Measurements from ENCODE around the gene CRABP1.

Gene CRABP1

GRCh38 chr15:78350058-78350457, 9.9 kb downstream of the CRABP1 start:
- H3K27ac ChIP-seq (ENCODE audit: low read depth, low read length): no peak overlapping the region
- H3K18ac ChIP-seq (ENCODE audit: low read length): no peak overlapping the region
- no peaks in the 10 kb centered on the region for H3K36me3 ChIP-seq (ENCODE audit: control insufficient read depth in 1 of 2, insufficient read depth in 2 of 2, low read length in 2 of 2)
- no peak overlapping the region for H2AK5ac ChIP-seq (ENCODE audit: low read length)
- no peak overlapping the region for H3K23ac ChIP-seq (ENCODE audit: low read length)
- no peak overlapping the region for H2AFZ ChIP-seq (ENCODE audit: insufficient read depth, low read length, poor library complexity)
- no peak overlapping the region for H3K14ac ChIP-seq (ENCODE audit: low read length)
- DNase-seq: no peak
- peaks cover 8% of the 10 kb centered on the region for H3K79me1 ChIP-seq (ENCODE audit: low read length)
- H4K91ac ChIP-seq (ENCODE audit: low read depth, low read length): no peak overlapping the region
- H3K79me2 ChIP-seq (ENCODE audit: control insufficient read depth, insufficient read depth, low read length, poor library complexity): no peaks in the 10 kb centered on the region
- no peak overlapping the region for H3K4me2 ChIP-seq (ENCODE audit: low read length)
- no peak overlapping the region for H3K9ac ChIP-seq (ENCODE audit: low read length)
- no peak overlapping the region for H3K4me3 ChIP-seq (ENCODE audit: low read depth, low read length)
- no peak overlapping the region for H4K12ac ChIP-seq (ENCODE audit: low read depth, low read length)
- WGBS (ENCODE audit: extremely low coverage, insufficient coverage, insufficient read length): no CpG with 5 or more reads among the region's 4 CpGs
- no peaks in the 10 kb centered on the region for H3K27me3 ChIP-seq (ENCODE audit: insufficient read depth, low read length)
- H3K4me1 ChIP-seq (ENCODE audit: control insufficient read depth in 1 of 2, insufficient read depth in 2 of 2, low read length in 2 of 2): peaks cover 15 to 16% of the 10 kb centered on the region in 2 experiments
- H3K9me3 ChIP-seq (ENCODE audit: insufficient read depth, low read depth, low read length): peaks cover 2% of the 10 kb centered on the region
- H4K8ac ChIP-seq (ENCODE audit: low read depth, low read length): no peak overlapping the region
- no peak overlapping the region for H3K4ac ChIP-seq (ENCODE audit: low read depth, low read length)
- H2BK5ac ChIP-seq (ENCODE audit: low read depth, low read length, poor library complexity): no peak overlapping the region
- H2BK12ac ChIP-seq (ENCODE audit: low read length): no peak overlapping the region
- H2BK120ac ChIP-seq (ENCODE audit: insufficient read depth, low read length, poor library complexity): no peak overlapping the region

- no peak for DNase-seq
- peaks cover 2% of the 10 kb centered on the region for H3K9me3 ChIP-seq (ENCODE audit: insufficient read depth, low read depth, low read length)
- no peak overlapping the region for H2BK120ac ChIP-seq (ENCODE audit: insufficient read depth, low read length, poor library complexity)
- H3K27me3 ChIP-seq (ENCODE audit: insufficient read depth, low read length): no peaks in the 10 kb centered on the region
- WGBS (ENCODE audit: extremely low coverage, insufficient coverage, insufficient read length): no CpG with 5 or more reads among the region's 3 CpGs
- H3K79me1 ChIP-seq (ENCODE audit: low read length): peaks cover 8% of the 10 kb centered on the region
- no peak overlapping the region for H4K12ac ChIP-seq (ENCODE audit: low read depth, low read length)
- no peak overlapping the region for H2AFZ ChIP-seq (ENCODE audit: insufficient read depth, low read length, poor library complexity)
- no peak overlapping the region for H3K27ac ChIP-seq (ENCODE audit: low read depth, low read length)
- no peak overlapping the region for H3K14ac ChIP-seq (ENCODE audit: low read length)
- no peaks in the 10 kb centered on the region for H3K79me2 ChIP-seq (ENCODE audit: control insufficient read depth, insufficient read depth, low read length, poor library complexity)
- no peak overlapping the region for H3K4ac ChIP-seq (ENCODE audit: low read depth, low read length)
- peaks cover 14 to 15% of the 10 kb centered on the region in 2 experiments for H3K4me1 ChIP-seq (ENCODE audit: control insufficient read depth in 1 of 2, insufficient read depth in 2 of 2, low read length in 2 of 2)
- H3K4me2 ChIP-seq (ENCODE audit: low read length): no peak overlapping the region
- no peak overlapping the region for H4K8ac ChIP-seq (ENCODE audit: low read depth, low read length)
- H2BK12ac ChIP-seq (ENCODE audit: low read length): no peak overlapping the region
- H3K23ac ChIP-seq (ENCODE audit: low read length): no peak overlapping the region
- no peak overlapping the region for H3K4me3 ChIP-seq (ENCODE audit: low read depth, low read length)
- H3K18ac ChIP-seq (ENCODE audit: low read length): no peak overlapping the region
- H4K91ac ChIP-seq (ENCODE audit: low read depth, low read length): no peak overlapping the region
- H3K36me3 ChIP-seq (ENCODE audit: control insufficient read depth in 1 of 2, insufficient read depth in 2 of 2, low read length in 2 of 2): no peaks in the 10 kb centered on the region
- no peak overlapping the region for H3K9ac ChIP-seq (ENCODE audit: low read length)
- H2AK5ac ChIP-seq (ENCODE audit: low read length): no peak overlapping the region
- no peak overlapping the region for H2BK5ac ChIP-seq (ENCODE audit: low read depth, low read length, poor library complexity)
Observed at GRCh38 chr15:78351539-78351938, 11.4 kb downstream of the CRABP1 start.

- no peak overlapping the region for H2BK5ac ChIP-seq (ENCODE audit: low read depth, low read length, poor library complexity)
- H4K91ac ChIP-seq (ENCODE audit: low read depth, low read length): no peak overlapping the region
- peaks cover 2% of the 10 kb centered on the region for H3K9me3 ChIP-seq (ENCODE audit: insufficient read depth, low read depth, low read length)
- H3K79me2 ChIP-seq (ENCODE audit: control insufficient read depth, insufficient read depth, low read length, poor library complexity): no peaks in the 10 kb centered on the region
- H3K27me3 ChIP-seq (ENCODE audit: insufficient read depth, low read length): no peaks in the 10 kb centered on the region
- peaks cover 6% of the 10 kb centered on the region in 2 experiments for H3K4me1 ChIP-seq (ENCODE audit: control insufficient read depth in 1 of 2, insufficient read depth in 2 of 2, low read length in 2 of 2)
- no peaks in the 10 kb centered on the region for H3K36me3 ChIP-seq (ENCODE audit: control insufficient read depth in 1 of 2, insufficient read depth in 2 of 2, low read length in 2 of 2)
- H3K4me2 ChIP-seq (ENCODE audit: low read length): no peak overlapping the region
- DNase-seq: no peak
- no peak overlapping the region for H2AFZ ChIP-seq (ENCODE audit: insufficient read depth, low read length, poor library complexity)
- no peak overlapping the region for H3K14ac ChIP-seq (ENCODE audit: low read length)
- no peak overlapping the region for H4K8ac ChIP-seq (ENCODE audit: low read depth, low read length)
- peaks cover 6% of the 10 kb centered on the region for H3K79me1 ChIP-seq (ENCODE audit: low read length)
- H2BK12ac ChIP-seq (ENCODE audit: low read length): no peak overlapping the region
- no CpG with 5 or more reads among the region's 4 CpGs for WGBS (ENCODE audit: extremely low coverage, insufficient coverage, insufficient read length)
- H4K12ac ChIP-seq (ENCODE audit: low read depth, low read length): no peak overlapping the region
- H3K18ac ChIP-seq (ENCODE audit: low read length): no peak overlapping the region
- no peak overlapping the region for H3K9ac ChIP-seq (ENCODE audit: low read length)
- no peak overlapping the region for H3K4me3 ChIP-seq (ENCODE audit: low read depth, low read length)
- H3K23ac ChIP-seq (ENCODE audit: low read length): no peak overlapping the region
- H3K4ac ChIP-seq (ENCODE audit: low read depth, low read length): no peak overlapping the region
- no peak overlapping the region for H3K27ac ChIP-seq (ENCODE audit: low read depth, low read length)
- H2AK5ac ChIP-seq (ENCODE audit: low read length): no peak overlapping the region
- H2BK120ac ChIP-seq (ENCODE audit: insufficient read depth, low read length, poor library complexity): no peak overlapping the region
Observed at GRCh38 chr15:78353093-78353492, 12.9 kb downstream of the CRABP1 start.

GRCh38 chr15:78355177-78355576, 15.0 kb downstream of the CRABP1 start:
- no peak overlapping the region for H4K8ac ChIP-seq (ENCODE audit: low read depth, low read length)
- H3K23ac ChIP-seq (ENCODE audit: low read length): no peak overlapping the region
- no peak overlapping the region for H2BK5ac ChIP-seq (ENCODE audit: low read depth, low read length, poor library complexity)
- H3K4me2 ChIP-seq (ENCODE audit: low read length): no peak overlapping the region
- WGBS (ENCODE audit: extremely low coverage, insufficient coverage, insufficient read length): no CpG with 5 or more reads among the region's 8 CpGs
- no peak overlapping the region for H4K91ac ChIP-seq (ENCODE audit: low read depth, low read length)
- H2AK5ac ChIP-seq (ENCODE audit: low read length): no peak overlapping the region
- H3K4me3 ChIP-seq (ENCODE audit: low read depth, low read length): no peak overlapping the region
- no peaks in the 10 kb centered on the region for H3K9me3 ChIP-seq (ENCODE audit: insufficient read depth, low read depth, low read length)
- H3K14ac ChIP-seq (ENCODE audit: low read length): no peak overlapping the region
- no peaks in the 10 kb centered on the region for H3K27me3 ChIP-seq (ENCODE audit: insufficient read depth, low read length)
- H3K79me2 ChIP-seq (ENCODE audit: control insufficient read depth, insufficient read depth, low read length, poor library complexity): no peaks in the 10 kb centered on the region
- H2BK12ac ChIP-seq (ENCODE audit: low read length): no peak overlapping the region
- H3K36me3 ChIP-seq (ENCODE audit: control insufficient read depth in 1 of 2, insufficient read depth in 2 of 2, low read length in 2 of 2): no peaks in the 10 kb centered on the region
- H2BK120ac ChIP-seq (ENCODE audit: insufficient read depth, low read length, poor library complexity): no peak overlapping the region
- no peaks in the 10 kb centered on the region for H3K79me1 ChIP-seq (ENCODE audit: low read length)
- no peak overlapping the region for H3K27ac ChIP-seq (ENCODE audit: low read depth, low read length)
- no peak overlapping the region for H3K9ac ChIP-seq (ENCODE audit: low read length)
- DNase-seq: no peak
- H4K12ac ChIP-seq (ENCODE audit: low read depth, low read length): no peak overlapping the region
- no peak overlapping the region for H3K18ac ChIP-seq (ENCODE audit: low read length)
- H3K4me1 ChIP-seq (ENCODE audit: control insufficient read depth in 1 of 2, insufficient read depth in 2 of 2, low read length in 2 of 2): peaks cover 0 to 3% of the 10 kb centered on the region in 2 experiments
- no peak overlapping the region for H3K4ac ChIP-seq (ENCODE audit: low read depth, low read length)
- no peak overlapping the region for H2AFZ ChIP-seq (ENCODE audit: insufficient read depth, low read length, poor library complexity)
